ENCODE measurements around the gene TRPM6.

Gene TRPM6

GRCh38 chr9:74696520-74696919 is 191.2 kb downstream of the TRPM6 start:
- DNase-seq = no peak

- no peak for DNase-seq
Measured at GRCh38 chr9:74691058-74691457, 196.7 kb downstream of the TRPM6 start.

- DNase-seq = no peak
Measured at GRCh38 chr9:74683322-74683721, 204.4 kb downstream of the TRPM6 start.

GRCh38 chr9:74681906-74682305 is 205.8 kb downstream of the TRPM6 start:
- DNase-seq = no peak

- DNase-seq = no peak
Measured at GRCh38 chr9:74674077-74674476, 213.6 kb downstream of the TRPM6 start.

Measured in fibroblast of upper back skin (primary cell).